ENCODE data around the gene SHISA6.

The SHISA6 gene

DNA sequence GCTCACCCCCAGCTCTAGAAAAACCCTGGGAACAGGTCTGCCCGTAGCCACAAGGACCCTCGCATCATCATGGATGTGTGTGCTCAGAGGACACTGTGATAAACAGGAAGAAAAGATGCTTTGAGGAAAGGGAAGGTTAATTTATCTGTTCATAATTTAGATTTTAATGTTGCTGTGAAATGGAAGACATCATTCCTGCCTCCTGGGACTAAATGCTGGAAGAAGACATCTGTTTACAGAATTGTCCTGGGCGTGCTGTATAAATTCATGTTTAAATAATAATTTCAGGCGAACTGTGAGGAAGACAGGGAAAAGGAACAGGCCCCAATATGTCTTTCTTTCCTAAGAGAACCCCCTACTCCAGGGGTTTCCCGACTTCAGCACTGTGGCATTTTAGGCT, 112.6 kb downstream of the SHISA6 start:
- H3F3A ChIP-seq (ENCODE audit: insufficient read depth) = no peaks in the 10 kb centered on the region
- no peaks in the 10 kb centered on the region for H3K36me3 ChIP-seq (ENCODE audit: low read length)
- no peak overlapping the region for H2AFZ ChIP-seq (ENCODE audit: low read depth, low read length, severe bottlenecking)
- H4K20me1 ChIP-seq (ENCODE audit: low read depth, low read length) = no peaks in the 10 kb centered on the region
- no peak overlapping the region for H3K27ac ChIP-seq (ENCODE audit: low read depth, low read length)
- no peak for TF ChIP-seq EZH2phosphoT487 (conservative IDR thresholded peaks at IDR 0.05; ENCODE audit: low read length)
- TF ChIP-seq, protein P1, sequence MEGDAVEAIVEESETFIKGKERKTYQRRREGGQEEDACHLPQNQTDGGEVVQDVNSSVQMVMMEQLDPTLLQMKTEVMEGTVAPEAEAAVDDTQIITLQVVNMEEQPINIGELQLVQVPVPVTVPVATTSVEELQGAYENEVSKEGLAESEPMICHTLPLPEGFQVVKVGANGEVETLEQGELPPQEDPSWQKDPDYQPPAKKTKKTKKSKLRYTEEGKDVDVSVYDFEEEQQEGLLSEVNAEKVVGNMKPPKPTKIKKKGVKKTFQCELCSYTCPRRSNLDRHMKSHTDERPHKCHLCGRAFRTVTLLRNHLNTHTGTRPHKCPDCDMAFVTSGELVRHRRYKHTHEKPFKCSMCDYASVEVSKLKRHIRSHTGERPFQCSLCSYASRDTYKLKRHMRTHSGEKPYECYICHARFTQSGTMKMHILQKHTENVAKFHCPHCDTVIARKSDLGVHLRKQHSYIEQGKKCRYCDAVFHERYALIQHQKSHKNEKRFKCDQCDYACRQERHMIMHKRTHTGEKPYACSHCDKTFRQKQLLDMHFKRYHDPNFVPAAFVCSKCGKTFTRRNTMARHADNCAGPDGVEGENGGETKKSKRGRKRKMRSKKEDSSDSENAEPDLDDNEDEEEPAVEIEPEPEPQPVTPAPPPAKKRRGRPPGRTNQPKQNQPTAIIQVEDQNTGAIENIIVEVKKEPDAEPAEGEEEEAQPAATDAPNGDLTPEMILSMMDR (IDR thresholded peaks at IDR 0.05; ENCODE audit: insufficient read depth, low read length, poor library complexity, severe bottlenecking) = no peak
- H3K9me2 ChIP-seq (replicated peaks; ENCODE audit: insufficient read depth, low read length) = no peaks in the 10 kb centered on the region
- H3K9ac ChIP-seq (ENCODE audit: low read length) = no peak overlapping the region
- H3K9me3 ChIP-seq (ENCODE audit: insufficient read depth, low read length) = no peaks in the 10 kb centered on the region
- no peaks in the 10 kb centered on the region for H3K79me2 ChIP-seq (ENCODE audit: insufficient read depth, low read length)
- no peaks in the 10 kb centered on the region for H3K27me3 ChIP-seq (ENCODE audit: low read length)
- no peak overlapping the region for H3K4me2 ChIP-seq (ENCODE audit: low read depth, low read length, poor library complexity, severe bottlenecking)
- H3K4me3 ChIP-seq (ENCODE audit: insufficient read depth, low read length, poor library complexity, severe bottlenecking) = no peak overlapping the region

DNA sequence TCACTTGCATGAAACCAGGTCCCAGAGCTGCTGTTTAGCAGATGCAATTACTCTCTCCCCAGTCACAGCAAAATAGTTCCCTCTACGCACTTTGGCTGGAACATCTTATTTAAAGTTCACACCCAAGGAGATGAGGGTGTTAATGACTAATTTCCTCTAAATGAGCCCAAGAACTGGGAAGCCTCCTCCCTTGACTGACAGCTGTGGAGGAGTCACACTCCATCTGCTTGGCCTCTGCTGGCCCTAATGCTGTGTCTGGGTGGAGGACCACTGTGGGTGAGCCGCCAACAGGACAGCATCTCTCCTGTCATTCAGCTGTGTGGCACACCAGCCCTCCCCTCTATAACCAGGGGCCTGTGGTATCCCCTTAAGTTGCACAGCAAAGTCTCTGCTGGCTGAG, 115.4 kb downstream of the SHISA6 start:
- no peaks in the 10 kb centered on the region for H3K79me2 ChIP-seq (ENCODE audit: insufficient read depth, low read length)
- H3K36me3 ChIP-seq (ENCODE audit: low read length) = no peaks in the 10 kb centered on the region
- H3K9me2 ChIP-seq (replicated peaks; ENCODE audit: insufficient read depth, low read length) = no peaks in the 10 kb centered on the region
- TF ChIP-seq EZH2phosphoT487 (conservative IDR thresholded peaks at IDR 0.05; ENCODE audit: low read length) = no peak
- TF ChIP-seq, protein P1 (IDR thresholded peaks at IDR 0.05; ENCODE audit: insufficient read depth, low read length, poor library complexity, severe bottlenecking) = no peak
- no peaks in the 10 kb centered on the region for H3F3A ChIP-seq (ENCODE audit: insufficient read depth)
- H3K4me3 ChIP-seq (ENCODE audit: insufficient read depth, low read length, poor library complexity, severe bottlenecking) = no peak overlapping the region
- no peak overlapping the region for H3K27ac ChIP-seq (ENCODE audit: low read depth, low read length)
- no peak overlapping the region for H3K4me2 ChIP-seq (ENCODE audit: low read depth, low read length, poor library complexity, severe bottlenecking)
- H4K20me1 ChIP-seq (ENCODE audit: low read depth, low read length) = no peaks in the 10 kb centered on the region
- no peak overlapping the region for H2AFZ ChIP-seq (ENCODE audit: low read depth, low read length, severe bottlenecking)
- no peaks in the 10 kb centered on the region for H3K27me3 ChIP-seq (ENCODE audit: low read length)
- H3K9ac ChIP-seq (ENCODE audit: low read length) = no peak overlapping the region
- H3K9me3 ChIP-seq (ENCODE audit: insufficient read depth, low read length) = no peaks in the 10 kb centered on the region

DNA sequence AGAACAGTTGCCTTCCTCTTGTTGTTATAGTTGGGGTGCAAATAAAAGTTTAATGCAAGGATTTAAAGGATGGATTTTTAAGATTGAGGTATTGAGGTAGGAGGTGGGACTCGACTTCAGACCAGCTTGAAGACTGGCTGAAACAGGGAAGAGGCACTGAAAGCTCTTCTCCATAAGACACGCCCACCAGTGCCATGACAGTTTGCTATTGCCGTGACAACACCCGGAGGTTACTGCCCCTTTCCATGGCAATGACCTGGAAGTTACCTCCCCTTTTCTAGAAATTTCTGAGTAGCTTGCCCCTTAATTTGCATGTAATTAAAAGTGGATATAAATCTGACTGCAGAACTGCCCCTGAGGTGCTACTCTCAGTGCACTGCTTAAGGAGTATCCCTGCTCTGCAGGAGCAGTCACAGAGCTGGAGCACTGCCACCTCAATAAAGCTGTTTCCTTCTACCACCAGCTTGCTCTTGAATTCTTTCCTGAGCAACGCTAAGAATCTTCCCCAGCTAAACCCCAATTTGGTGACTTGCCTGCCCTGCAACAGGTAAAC, 122.6 kb downstream of the SHISA6 start:
- Histone ChIP-seq H4K20me1 (ENCODE audit: low read depth, low read length) (no peaks in the 10 kb centered on the region), H3F3A (ENCODE audit: insufficient read depth) (no peaks in the 10 kb centered on the region), H2AFZ (ENCODE audit: low read depth, low read length, severe bottlenecking) (no peak overlapping the region), H3K27ac (ENCODE audit: low read depth, low read length) (no peak overlapping the region), H3K4me2 (ENCODE audit: low read depth, low read length, poor library complexity, severe bottlenecking) (no peak overlapping the region), H3K79me2 (ENCODE audit: insufficient read depth, low read length) (no peaks in the 10 kb centered on the region), H3K9ac (ENCODE audit: low read length) (no peak overlapping the region), H3K27me3 (ENCODE audit: low read length) (no peaks in the 10 kb centered on the region), H3K9me2 (replicated peaks; ENCODE audit: insufficient read depth, low read length) (no peaks in the 10 kb centered on the region), H3K36me3 (ENCODE audit: low read length) (no peaks in the 10 kb centered on the region), H3K4me3 (ENCODE audit: insufficient read depth, low read length, poor library complexity, severe bottlenecking) (no peak overlapping the region), H3K9me3 (ENCODE audit: insufficient read depth, low read length) (no peaks in the 10 kb centered on the region)
- TF ChIP-seq EZH2phosphoT487 (conservative IDR thresholded peaks at IDR 0.05; ENCODE audit: low read length) = no peak
- TF ChIP-seq, protein P1 (IDR thresholded peaks at IDR 0.05; ENCODE audit: insufficient read depth, low read length, poor library complexity, severe bottlenecking) = no peak

All from SU-DHL-6 (cell line).